Fibroblast of lung (primary cell): ENCODE measurements around the gene BCAN.

ENCODE experiments used
- CTCF ChIP-seq, 2 donors: IDR thresholded peaks in 1 of 2; conservative IDR thresholded peaks in 1 of 2; 1 replicate in 1 of 2; 2 replicates in 1 of 2; pipeline ENCODE4 v1.5.1; 2011 to 2012; ENCODE audit warnings: low read length in 2 of 2, control low read depth in 1 of 2, inconsistent platforms in 1 of 2, low read depth in 1 of 2, mild to moderate bottlenecking in 1 of 2
- EZH2 ChIP-seq: IDR thresholded peaks from 2 replicates; pipeline ENCODE4 v1.5.1; 2012; ENCODE audit warnings: low read length, control low read depth, mild to moderate bottlenecking; ENCODE audit errors: missing control alignments

GRCh38 chr1:156615946-156616345, 26.0 kb upstream of the BCAN start:
- TF ChIP-seq CTCF (conservative IDR thresholded peaks at IDR 0.05 in 1 of 2, IDR thresholded peaks at IDR 0.05 in 1 of 2; ENCODE audit: low read depth in 1 of 2, low read length in 2 of 2) (no peak), EZH2 (no peak)
